H9 (cell line): Measurements from ENCODE around the gene BORCS6. TPM values are rescaled to one million over a fixed set of nuclear protein-coding genes. Genes with fewer than 3 reads are reported as not detected.

Experiments
- DNase-seq: peaks from one replicate; pipeline ENCODE4 v3.0.0-alpha.2; 2017
- H2AFZ ChIP-seq: one replicate; pipeline ENCODE4 v1.6.1; 2013; ENCODE audit warnings: mild to moderate bottlenecking, low read length, control low read depth, moderate library complexity
- H2AK5ac ChIP-seq: 2 replicates; pipeline ENCODE4 v1.6.1; 2013; ENCODE audit warnings: low read length, control low read depth, mixed read lengths; ENCODE audit not compliant: insufficient read length
- H2BK120ac ChIP-seq: one replicate; pipeline ENCODE4 v1.6.1; 2013; ENCODE audit warnings: low read depth, mild to moderate bottlenecking, low read length, control low read depth, inconsistent platforms; ENCODE audit not compliant: poor library complexity, severe bottlenecking
- H2BK12ac ChIP-seq: 2 replicates; pipeline ENCODE4 v1.6.1; 2013; ENCODE audit warnings: low read length, control low read depth, mixed read lengths, low read depth; ENCODE audit not compliant: insufficient read length
- H2BK15ac ChIP-seq: 2 replicates; pipeline ENCODE4 v1.6.1; 2013; ENCODE audit warnings: low read depth, low read length, control low read depth
- H2BK20ac ChIP-seq: one replicate; pipeline ENCODE4 v1.6.1; 2013; ENCODE audit warnings: low read depth, mild to moderate bottlenecking, low read length, control low read depth, inconsistent platforms; ENCODE audit not compliant: poor library complexity, severe bottlenecking
- H2BK5ac ChIP-seq: 2 replicates; pipeline ENCODE4 v1.6.1; 2013; ENCODE audit warnings: low read length, control low read depth, mixed read lengths; ENCODE audit not compliant: insufficient read length
- H3K14ac ChIP-seq: 2 replicates; pipeline ENCODE4 v1.6.1; 2013; ENCODE audit warnings: low read length, control low read depth; ENCODE audit not compliant: insufficient read depth
- H3K18ac ChIP-seq: 2 replicates; pipeline ENCODE4 v1.6.1; 2013; ENCODE audit warnings: low read depth, mild to moderate bottlenecking, mixed read lengths, low read length, control low read depth; ENCODE audit not compliant: insufficient read length
- H3K23ac ChIP-seq: 2 replicates; pipeline ENCODE4 v1.6.1; 2013; ENCODE audit warnings: low read length, control low read depth, mixed read lengths, low read depth; ENCODE audit not compliant: insufficient read length
- H3K23me2 ChIP-seq: 2 replicates; pipeline ENCODE4 v1.6.1; 2013; ENCODE audit warnings: low read depth, mild to moderate bottlenecking, mixed read lengths, low read length, control low read depth; ENCODE audit not compliant: insufficient read length, poor library complexity, severe bottlenecking
- H3K27ac ChIP-seq: 2 replicates; pipeline ENCODE4 v1.5.1; 2013; ENCODE audit warnings: low read length, control low read depth, mixed read lengths, low read depth; ENCODE audit not compliant: insufficient read length
- H3K27me3 ChIP-seq: 2 replicates; pipeline ENCODE4 v1.6.1; 2013; ENCODE audit warnings: low read length, control low read depth, inconsistent platforms; ENCODE audit not compliant: insufficient read depth
- H3K4ac ChIP-seq: 2 replicates; pipeline ENCODE4 v1.6.1; 2013; ENCODE audit warnings: low read depth, mild to moderate bottlenecking, control low read depth, inconsistent platforms, low read length, moderate library complexity
- H3K4me1 ChIP-seq: 2 replicates; pipeline ENCODE4 v1.6.1; 2013; ENCODE audit warnings: low read length, control low read depth, inconsistent platforms; ENCODE audit not compliant: insufficient read depth
- H3K4me2 ChIP-seq: 2 replicates; pipeline ENCODE4 v1.6.1; 2013; ENCODE audit warnings: low read length, control low read depth, mixed read lengths; ENCODE audit not compliant: insufficient read length, insufficient read depth
- H3K56ac ChIP-seq: 2 replicates; pipeline ENCODE4 v1.6.1; 2013; ENCODE audit warnings: low read depth, mild to moderate bottlenecking, mixed read lengths, low read length, control low read depth; ENCODE audit not compliant: insufficient read length
- H3K79me1 ChIP-seq: 2 replicates; pipeline ENCODE4 v1.6.1; 2013; ENCODE audit warnings: low read depth, mild to moderate bottlenecking, moderate library complexity, low read length, control low read depth, inconsistent platforms; ENCODE audit not compliant: insufficient read depth, poor library complexity, severe bottlenecking
- H3K79me2 ChIP-seq: 2 replicates; pipeline ENCODE4 v1.6.1; 2013; ENCODE audit warnings: low read length, control low read depth, inconsistent platforms; ENCODE audit not compliant: insufficient read depth
- H3K9ac ChIP-seq: 2 replicates; pipeline ENCODE4 v1.6.1; 2013; ENCODE audit warnings: low read length, control low read depth, mixed read lengths; ENCODE audit not compliant: insufficient read length; ENCODE audit errors: extremely low read depth
- H3K9me3 ChIP-seq: one replicate; pipeline ENCODE4 v1.6.1; 2013; ENCODE audit warnings: low read depth, low read length, inconsistent platforms; ENCODE audit not compliant: control insufficient read depth
- H3T11ph ChIP-seq: one replicate; pipeline ENCODE4 v1.6.1; 2013; ENCODE audit warnings: mild to moderate bottlenecking, low read length, control low read depth, inconsistent platforms
- H4K20me1 ChIP-seq: one replicate; pipeline ENCODE4 v1.6.1; 2013; ENCODE audit not compliant: control insufficient read depth, insufficient read length, insufficient read depth
- H4K5ac ChIP-seq: 2 replicates; pipeline ENCODE4 v1.6.1; 2013; ENCODE audit warnings: low read depth, mild to moderate bottlenecking, mixed read lengths, low read length, control low read depth; ENCODE audit not compliant: insufficient read length
- H4K8ac ChIP-seq: replicated peaks from 2 replicates; pipeline ENCODE4 v1.6.1; 2013; ENCODE audit warnings: low read length, control low read depth, mixed read lengths, low read depth; ENCODE audit not compliant: insufficient read length
- H4K91ac ChIP-seq: 2 replicates; pipeline ENCODE4 v1.6.1; 2013; ENCODE audit warnings: low read depth, mild to moderate bottlenecking, moderate library complexity, mixed read lengths, low read length, control low read depth; ENCODE audit not compliant: insufficient read length
- H3K27ac Mint-ChIP-seq, 3 experiments: 2 replicates in 2 of 3; 3 replicates in 1 of 3; pipeline ENCODE4 v1.8.0; 2020 to 2021; ENCODE audit warnings: mixed read lengths in 3 of 3, mild to moderate bottlenecking in 1 of 3, moderate library complexity in 1 of 3
- H3K27me3 Mint-ChIP-seq: 2 replicates; pipeline ENCODE4 v1.8.0; 2021; ENCODE audit warnings: low read depth, mild to moderate bottlenecking, moderate library complexity, mixed read lengths
- H3K36me3 Mint-ChIP-seq, 3 experiments: 2 replicates in 2 of 3; 3 replicates in 1 of 3; pipeline ENCODE4 v1.8.0; 2020 to 2021; ENCODE audit warnings: low read depth in 3 of 3, mixed read lengths in 3 of 3; ENCODE audit not compliant: insufficient read depth in 1 of 3
- H3K4me1 Mint-ChIP-seq, 2 experiments: 2 replicates each; pipeline ENCODE4 v1.8.0; 2020; ENCODE audit warnings: mixed read lengths in 2 of 2
- H3K4me3 Mint-ChIP-seq, 2 experiments: 2 replicates in 1 of 2; 3 replicates in 1 of 2; pipeline ENCODE4 v1.8.0; 2020 to 2021; ENCODE audit warnings: mild to moderate bottlenecking in 2 of 2, mixed read lengths in 2 of 2, moderate library complexity in 1 of 2
- H3K9me3 Mint-ChIP-seq, 2 experiments: 2 replicates in 1 of 2; 3 replicates in 1 of 2; pipeline ENCODE4 v1.8.0; 2020; ENCODE audit warnings: mild to moderate bottlenecking in 2 of 2, mixed read lengths in 2 of 2, moderate library complexity in 1 of 2
- CTCF ChIP-seq: fragments of 200-600 bp; sonication (generic); conservative IDR thresholded peaks from 3 replicates; pipeline ENCODE4 v1.8.0; 2021; ENCODE audit warnings: antibody characterized with exemption, mild to moderate bottlenecking
- WGBS: extraction: QIAGEN DNeasy Blood & Tissue Kit; methylation state at CpG from one replicate; pipeline ENCODE4 v1.1.7; 2013; ENCODE audit warnings: missing lambda C conversion rate, low lambda C conversion rate, mixed read lengths; ENCODE audit not compliant: insufficient read length; ENCODE audit errors: extremely low coverage; 5-methylcytosine and 5-hydroxymethylcytosine counted together
- total RNA-seq: library from RNA; stranded (reverse); gene quantifications from 2 replicates; pipeline ENCODE4 v1.2.1, GENCODE V29; 2021

The BORCS6 gene
- total RNA-seq, 1 experiment from 2014 or later: 3.1 TPM

- H2AFZ ChIP-seq: no peak overlapping the region
- H3K4me1 ChIP-seq: no peaks in the 10 kb centered on the region
- no peak overlapping the region for H3K4me3 Mint-ChIP-seq
Observed at GRCh38 chr17:8231701-8232100, 41.7 kb upstream of the BORCS6 start.

More at GRCh38 chr17:8231701-8232100, 41.7 kb upstream of the BORCS6 start:
- Histone ChIP-seq H3K23ac (no peak overlapping the region), H3T11ph (no peak overlapping the region), H2BK20ac (no peak overlapping the region), H4K8ac (no peak overlapping the region), H3K79me2 (no peaks in the 10 kb centered on the region), H3K14ac (no peak overlapping the region), H2AK5ac (no peak overlapping the region), H3K27me3 (no peaks in the 10 kb centered on the region), H3K27ac (no peak overlapping the region), H3K18ac (no peak overlapping the region), H2BK5ac (no peak overlapping the region), H3K4ac (no peak overlapping the region), H3K23me2 (peaks cover 3% of the 10 kb centered on the region), H3K9me3 (no peaks in the 10 kb centered on the region), H2BK15ac (no peak overlapping the region), H4K5ac (no peak overlapping the region), H3K4me2 (no peak overlapping the region), H3K79me1 (no peaks in the 10 kb centered on the region), H4K20me1 (no peaks in the 10 kb centered on the region), H2BK120ac (no peak overlapping the region), H2BK12ac (no peak overlapping the region), H4K91ac (no peak overlapping the region), H3K9ac (no peak overlapping the region), H3K56ac (no peak overlapping the region)
- Mint-ChIP-seq H3K9me3 (peaks cover 0 to under 1% of the 10 kb centered on the region in 2 experiments; a peak in 2 of 5 replicates), H3K27me3 (peaks cover 5% of the 10 kb centered on the region), H3K4me1 (peaks cover 10% of the 10 kb centered on the region in 2 experiments), H3K36me3 (peaks cover 48 to 89% (median 82%) of the 10 kb centered on the region in 3 experiments), H3K27ac (no peak overlapping the region)
- DNase-seq: no peak
- WGBS: no CpG with 5 or more reads among the region's 10 CpGs
- no peak for TF ChIP-seq CTCF
